ENCODE measurements around the gene TRMT10A.

DNA sequence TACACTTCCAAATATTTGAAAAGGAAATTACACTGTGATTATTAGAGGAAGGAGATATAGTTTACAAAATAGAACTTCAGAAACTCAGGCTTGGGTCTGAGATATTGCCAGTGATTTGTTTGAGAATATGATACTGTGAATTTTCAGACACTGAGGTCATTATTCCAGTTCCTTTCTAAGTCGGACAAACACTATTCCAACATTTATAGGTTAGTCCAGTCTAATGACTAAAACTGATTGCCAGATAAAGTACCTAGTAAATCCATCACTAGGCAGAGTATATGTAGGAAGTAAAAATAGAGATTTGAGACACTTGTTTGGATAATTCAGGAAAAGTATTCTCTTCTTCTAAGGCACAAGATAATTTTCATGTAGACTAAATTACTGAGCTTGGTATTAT, 24.0 kb upstream of the TRMT10A start:
- TF ChIP-seq POLR2A (IDR thresholded peaks at IDR 0.05; ENCODE audit: low read length) (no peak), GATA1 (IDR thresholded peaks at IDR 0.05; ENCODE audit: low read depth, low read length) (no peak)

Measured in erythroblast (primary cell).